Activated naive CD4-positive, alpha-beta T cell treated with anti-CD3 and anti-CD28 coated beads, Interleukin-2, amount 50 U/mL, for 24 hours (primary cell): ENCODE results near the gene PNMT.

ENCODE experiments used
- H3K27ac Mint-ChIP-seq: one replicate; pipeline ENCODE4 v1.8.0; 2021; ENCODE audit warnings: mild to moderate bottlenecking, mixed read lengths
- H3K27me3 Mint-ChIP-seq: one replicate; pipeline ENCODE4 v1.8.0; 2021; ENCODE audit warnings: mixed read lengths
- H3K36me3 Mint-ChIP-seq: one replicate; pipeline ENCODE4 v1.8.0; 2021; ENCODE audit warnings: mixed read lengths
- H3K4me1 Mint-ChIP-seq: one replicate; pipeline ENCODE4 v1.8.0; 2021; ENCODE audit warnings: mixed read lengths
- H3K4me3 Mint-ChIP-seq: one replicate; pipeline ENCODE4 v1.8.0; 2021; ENCODE audit warnings: mild to moderate bottlenecking, mixed read lengths
- H3K9me3 Mint-ChIP-seq: one replicate; pipeline ENCODE4 v1.8.0; 2021; ENCODE audit warnings: mixed read lengths

PNMT gene

DNA sequence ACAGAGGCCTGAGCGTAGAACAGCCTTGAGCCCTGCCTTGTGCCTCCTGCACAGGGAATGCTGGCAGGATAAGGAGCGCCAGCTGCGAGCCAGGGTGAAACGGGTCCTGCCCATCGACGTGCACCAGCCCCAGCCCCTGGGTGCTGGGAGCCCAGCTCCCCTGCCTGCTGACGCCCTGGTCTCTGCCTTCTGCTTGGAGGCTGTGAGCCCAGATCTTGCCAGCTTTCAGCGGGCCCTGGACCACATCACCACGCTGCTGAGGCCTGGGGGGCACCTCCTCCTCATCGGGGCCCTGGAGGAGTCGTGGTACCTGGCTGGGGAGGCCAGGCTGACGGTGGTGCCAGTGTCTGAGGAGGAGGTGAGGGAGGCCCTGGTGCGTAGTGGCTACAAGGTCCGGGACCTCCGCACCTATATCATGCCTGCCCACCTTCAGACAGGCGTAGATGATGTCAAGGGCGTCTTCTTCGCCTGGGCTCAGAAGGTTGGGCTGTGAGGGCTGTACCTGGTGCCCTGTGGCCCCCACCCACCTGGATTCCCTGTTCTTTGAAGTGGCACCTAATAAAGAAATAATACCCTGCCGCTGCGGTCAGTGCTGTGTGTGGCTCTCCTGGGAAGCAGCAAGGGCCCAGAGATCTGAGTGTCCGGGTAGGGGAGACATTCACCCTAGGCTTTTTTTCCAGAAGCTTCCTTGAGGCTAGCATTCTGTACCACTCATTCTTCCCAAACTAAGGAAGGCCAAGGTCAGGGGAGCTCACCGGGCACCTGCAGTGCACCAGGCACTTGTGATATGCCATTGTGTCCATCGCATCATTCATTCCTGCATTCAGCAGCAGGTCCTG is 1.9 kb downstream of the PNMT start:
- H3K4me1 Mint-ChIP-seq: peaks cover 14% of the 10 kb centered on the region
- no peaks in the 10 kb centered on the region for H3K9me3 Mint-ChIP-seq
- no peak overlapping the region for H3K27ac Mint-ChIP-seq
- no peaks in the 10 kb centered on the region for H3K36me3 Mint-ChIP-seq
- peaks cover 8% of the 10 kb centered on the region for H3K27me3 Mint-ChIP-seq
- no peak overlapping the region for H3K4me3 Mint-ChIP-seq

DNA sequence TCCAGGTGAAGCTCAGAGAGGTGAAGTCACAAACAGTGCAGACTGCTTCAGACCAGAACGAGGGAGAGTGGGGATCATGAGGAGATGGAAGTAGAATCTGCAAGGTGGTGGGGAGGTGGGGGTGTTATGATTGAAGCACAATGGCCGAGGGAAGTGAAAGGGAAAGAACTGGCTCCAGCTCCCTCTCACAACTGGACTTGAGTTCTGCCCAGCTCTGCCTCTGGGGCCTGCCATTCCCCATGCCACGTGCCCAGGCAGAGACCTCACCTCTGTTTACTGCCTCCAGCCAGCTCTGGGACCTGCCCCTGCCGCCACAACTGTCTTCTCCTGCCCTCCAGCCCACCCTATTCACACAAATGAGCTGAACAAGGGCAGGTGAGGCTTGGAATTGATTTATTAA is 2.5 kb downstream of the PNMT start:
- peaks cover 8% of the 10 kb centered on the region for H3K27me3 Mint-ChIP-seq
- H3K9me3 Mint-ChIP-seq: no peaks in the 10 kb centered on the region
- H3K36me3 Mint-ChIP-seq: no peaks in the 10 kb centered on the region
- H3K4me1 Mint-ChIP-seq: peaks cover 20% of the 10 kb centered on the region
- no peak overlapping the region for H3K4me3 Mint-ChIP-seq
- H3K27ac Mint-ChIP-seq: no peak overlapping the region

DNA sequence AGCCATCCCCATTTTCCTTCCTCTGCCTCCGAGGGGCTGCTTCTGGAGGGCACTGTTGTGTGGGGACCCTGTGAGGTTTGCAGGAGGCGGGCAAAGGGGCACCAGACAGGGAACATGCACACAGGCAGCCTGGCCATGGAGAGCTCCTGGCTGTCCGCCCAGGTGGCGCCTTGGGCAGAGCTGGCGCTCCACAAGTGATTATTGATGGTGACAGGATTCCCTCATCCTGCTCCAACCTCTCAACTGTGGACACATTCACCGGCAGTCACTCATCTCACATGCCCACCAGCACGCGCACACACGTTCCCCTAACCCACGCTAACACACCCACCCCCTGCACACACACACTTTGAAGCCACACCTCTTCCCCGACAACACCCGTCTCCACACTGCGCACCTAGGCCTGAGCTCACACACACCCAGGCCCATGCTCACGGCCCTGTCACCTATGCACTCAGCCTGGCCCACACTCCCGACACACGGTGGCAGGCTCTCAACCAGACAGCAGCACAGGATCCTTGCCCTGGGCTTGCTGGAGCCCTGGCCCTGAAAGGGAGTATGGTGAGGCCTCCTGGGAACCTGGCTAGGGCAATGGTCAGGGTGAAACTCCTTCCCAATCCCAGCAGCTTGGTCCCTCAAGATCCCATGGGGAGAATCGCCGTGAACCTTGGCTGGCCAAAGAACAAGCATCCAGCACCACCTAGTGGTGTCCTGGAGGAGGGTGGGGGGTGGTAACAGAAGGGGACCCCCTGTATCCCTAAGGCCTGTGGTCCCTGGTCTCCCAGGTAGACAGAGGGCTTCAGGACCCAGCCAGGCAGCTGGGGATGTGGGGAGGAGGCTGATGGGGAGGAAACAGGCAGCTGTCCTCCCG is 3.6 kb downstream of the PNMT start:
- no peaks in the 10 kb centered on the region for H3K36me3 Mint-ChIP-seq
- peaks cover 7% of the 10 kb centered on the region for H3K27me3 Mint-ChIP-seq
- H3K9me3 Mint-ChIP-seq: no peaks in the 10 kb centered on the region
- H3K27ac Mint-ChIP-seq: no peak overlapping the region
- peaks cover 31% of the 10 kb centered on the region for H3K4me1 Mint-ChIP-seq
- H3K4me3 Mint-ChIP-seq: no peak overlapping the region

DNA sequence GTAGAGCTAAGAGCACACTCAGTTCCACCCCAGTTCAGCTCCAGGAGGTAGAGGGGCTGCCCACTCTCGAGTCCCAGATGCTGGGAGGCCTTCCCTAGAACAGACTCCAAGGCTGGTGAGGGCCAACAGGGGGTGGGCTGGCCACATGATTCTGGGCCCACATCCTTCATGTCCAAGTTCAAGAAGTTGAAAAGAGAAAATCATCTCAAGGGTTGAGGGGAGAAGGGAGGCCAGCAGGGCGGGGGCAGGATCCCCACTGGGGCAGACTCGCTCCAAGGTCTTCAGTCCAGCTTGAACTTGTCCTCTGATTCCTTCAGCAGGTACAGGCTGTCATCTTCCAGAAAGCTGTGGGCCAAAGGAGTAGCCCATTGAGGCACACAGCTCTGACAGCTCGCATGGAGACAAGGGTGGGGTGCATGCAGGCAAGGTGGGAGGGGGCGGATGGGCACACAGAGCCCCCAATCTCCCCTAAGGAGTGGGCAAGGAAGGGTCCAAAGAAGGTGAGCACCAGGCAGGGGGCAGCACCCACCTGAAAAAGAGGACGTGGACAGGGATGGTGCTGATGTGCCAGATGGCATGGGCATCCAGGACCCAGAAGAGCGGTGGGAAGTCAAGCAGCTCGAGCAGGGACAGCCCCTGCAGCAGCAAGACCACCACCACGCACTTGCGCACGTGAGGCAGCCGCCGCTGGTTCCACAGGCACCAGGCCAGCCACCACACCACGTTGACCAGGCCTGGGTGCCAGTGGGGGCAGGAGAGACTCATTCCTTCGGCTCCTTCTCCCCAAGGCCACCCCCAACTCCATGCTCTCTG is 4.5 kb downstream of the PNMT start:
- Mint-ChIP-seq H3K27me3 (peaks cover 5% of the 10 kb centered on the region), H3K27ac (no peak overlapping the region), H3K36me3 (no peaks in the 10 kb centered on the region), H3K4me1 (peaks cover 39% of the 10 kb centered on the region), H3K9me3 (no peaks in the 10 kb centered on the region), H3K4me3 (no peak overlapping the region)

DNA sequence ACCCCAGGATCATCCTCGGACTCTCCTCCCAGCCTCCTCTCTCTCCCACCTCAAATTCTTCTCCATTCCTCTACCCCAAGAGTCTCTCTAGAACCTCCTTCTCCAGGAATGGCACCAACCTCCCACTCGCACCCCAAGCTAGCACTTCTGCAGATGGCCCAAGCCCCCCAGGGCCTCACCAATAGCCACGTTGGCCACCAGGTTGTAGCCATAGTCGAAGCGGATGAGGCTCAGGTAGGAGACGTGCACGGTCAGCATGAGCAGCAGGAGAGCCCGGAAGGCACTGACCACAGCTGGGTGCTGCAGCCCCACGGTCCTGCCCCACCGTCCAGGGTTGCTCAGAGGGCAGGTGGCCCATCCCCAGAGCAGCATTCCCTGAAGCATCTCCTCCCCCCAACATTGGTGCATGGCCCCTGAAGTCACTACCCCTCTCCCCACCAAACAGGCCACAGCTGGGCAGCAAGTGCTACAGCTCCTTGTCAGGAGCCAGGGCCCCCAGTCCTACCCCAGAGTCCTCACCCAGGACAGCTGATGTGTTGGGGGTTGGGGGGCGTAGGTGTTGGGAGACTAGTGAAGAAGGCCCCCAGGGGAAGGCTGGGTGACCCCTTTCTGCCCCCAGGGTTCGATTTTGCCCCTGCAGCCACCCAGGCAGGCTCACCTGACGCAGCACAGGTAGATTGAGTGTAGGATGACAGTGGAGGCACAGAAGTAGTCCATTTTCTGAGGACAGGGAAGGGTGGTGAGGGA is 5.3 kb downstream of the PNMT start:
- Mint-ChIP-seq H3K27me3 (peaks cover 4% of the 10 kb centered on the region), H3K9me3 (no peaks in the 10 kb centered on the region), H3K4me1 (peaks cover 45% of the 10 kb centered on the region), H3K36me3 (no peaks in the 10 kb centered on the region), H3K4me3 (no peak overlapping the region), H3K27ac (no peak overlapping the region)

DNA sequence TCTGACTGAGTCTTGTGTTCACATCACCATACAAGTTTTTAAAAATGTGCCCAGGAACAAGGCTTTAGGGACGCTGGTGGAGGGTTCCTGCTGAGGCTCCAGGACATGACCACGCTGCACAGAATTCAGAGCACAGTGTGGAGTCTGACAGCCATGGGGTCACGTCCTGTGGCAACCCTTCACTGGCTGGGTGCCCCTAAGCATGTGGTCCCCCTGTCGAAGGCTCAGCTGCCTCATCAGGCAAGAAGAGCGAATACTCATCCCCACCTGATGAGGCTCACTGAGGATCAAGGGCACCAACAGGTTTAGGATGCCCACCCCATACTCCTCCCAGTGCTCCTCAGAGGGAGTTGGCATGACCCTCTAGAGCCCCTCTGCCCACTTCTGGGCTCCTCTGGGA is 5.9 kb downstream of the PNMT start:
- Mint-ChIP-seq H3K36me3 (no peaks in the 10 kb centered on the region), H3K27ac (no peak overlapping the region), H3K9me3 (no peaks in the 10 kb centered on the region), H3K27me3 (peaks cover 2% of the 10 kb centered on the region), H3K4me1 (peaks cover 47% of the 10 kb centered on the region), H3K4me3 (no peak overlapping the region)

DNA sequence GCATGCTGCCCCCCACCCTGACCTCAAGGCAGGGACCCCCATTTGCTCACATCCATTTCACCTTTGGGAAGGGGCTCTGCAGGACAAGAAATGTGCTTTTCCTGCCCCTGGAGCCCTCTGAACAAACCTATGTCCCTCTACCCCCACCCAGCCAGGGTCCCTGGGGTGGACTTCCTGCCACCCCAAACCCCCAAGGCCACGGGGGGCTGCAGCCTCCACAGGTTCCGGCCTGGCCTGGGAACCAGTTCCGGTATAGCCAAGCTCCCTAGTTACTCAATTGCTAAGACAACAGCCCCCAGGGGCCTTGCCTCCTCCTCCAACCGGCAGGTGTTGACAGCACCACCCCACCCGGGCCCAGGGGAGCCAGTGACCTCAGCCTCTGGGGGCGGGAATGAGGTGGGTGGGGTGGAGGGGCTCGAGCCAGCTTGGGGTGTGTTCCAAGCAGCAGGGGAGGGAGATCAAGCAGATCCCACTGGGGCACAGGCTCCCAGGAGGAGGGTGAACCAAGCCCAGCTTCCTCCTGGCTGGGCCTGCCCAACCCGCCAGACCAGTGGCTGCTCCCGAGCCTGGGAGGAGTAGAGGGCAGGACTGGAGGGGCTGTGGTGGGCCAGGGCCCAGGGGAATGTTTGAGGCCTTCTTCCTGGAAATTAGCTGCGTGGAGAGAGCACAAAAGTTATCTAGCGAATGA is 6.6 kb downstream of the PNMT start:
- Mint-ChIP-seq H3K36me3 (no peaks in the 10 kb centered on the region), H3K4me1 (peaks cover 54% of the 10 kb centered on the region), H3K27ac (no peak overlapping the region), H3K27me3 (no peaks in the 10 kb centered on the region), H3K9me3 (no peaks in the 10 kb centered on the region), H3K4me3 (no peak overlapping the region)

DNA sequence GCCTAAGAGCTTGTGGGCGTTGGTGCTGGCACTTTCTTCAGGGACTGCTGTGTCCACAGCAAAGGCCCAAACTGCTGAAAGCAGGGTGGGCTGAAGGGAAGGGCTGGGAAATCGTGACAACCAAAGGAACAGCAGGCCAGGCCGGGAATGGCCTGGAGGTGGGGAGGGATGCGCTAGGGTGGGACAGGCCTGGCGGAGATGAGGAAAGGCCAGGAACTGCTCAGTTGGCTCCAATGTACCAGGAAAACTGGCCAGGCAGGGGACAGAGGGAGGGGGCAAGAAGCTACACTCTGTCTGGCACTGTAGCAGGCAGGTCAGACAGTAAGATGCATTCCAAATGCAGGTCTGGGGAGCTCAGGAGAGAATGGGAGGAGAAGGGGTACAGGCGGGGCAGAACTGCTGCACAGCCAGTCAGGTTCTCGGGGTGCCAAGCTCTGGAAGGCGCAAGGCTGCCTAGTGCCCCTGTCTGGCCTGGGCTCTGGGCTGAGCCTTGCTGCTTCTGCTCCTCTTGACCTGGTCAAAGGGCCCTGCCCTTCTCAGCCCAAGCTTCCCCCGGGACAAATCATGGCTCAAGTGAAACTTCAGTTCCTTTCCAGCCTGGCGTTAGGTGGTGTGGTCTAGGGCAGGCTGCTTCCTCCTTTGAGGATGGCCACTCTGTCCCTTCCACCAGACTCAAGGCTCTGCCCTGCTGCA is 7.3 kb downstream of the PNMT start:
- H3K27ac Mint-ChIP-seq: no peak overlapping the region
- peaks cover 61% of the 10 kb centered on the region for H3K4me1 Mint-ChIP-seq

DNA sequence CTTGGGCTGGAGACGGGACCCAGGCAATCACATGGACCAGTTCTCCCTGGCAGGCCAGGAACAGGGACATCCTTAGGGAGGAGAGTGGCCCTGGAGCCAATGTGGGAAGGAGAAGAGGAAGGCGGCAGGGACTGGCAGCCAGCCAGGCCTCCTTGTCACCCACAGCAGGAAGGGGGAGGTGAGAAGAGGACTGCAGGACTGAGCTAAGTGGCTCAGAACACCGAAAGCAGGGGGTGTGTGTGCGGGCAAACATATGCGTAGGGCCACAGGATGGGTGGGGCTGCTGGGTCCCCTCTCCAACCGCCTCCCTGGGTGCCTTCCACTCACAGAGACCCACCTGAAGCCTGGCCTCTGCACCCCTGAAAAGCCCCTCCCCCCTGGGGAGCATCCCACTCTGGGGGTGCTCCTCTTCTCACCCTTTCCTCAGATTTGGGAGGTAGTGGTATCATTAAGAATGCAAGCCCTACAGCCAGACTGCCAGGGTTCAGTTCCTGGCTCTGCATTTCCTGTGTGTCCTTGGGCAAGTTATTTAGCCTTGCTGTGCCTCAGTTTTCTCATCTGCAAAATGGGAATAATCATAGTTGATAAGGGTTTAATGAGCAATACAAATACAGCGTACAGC is 8.1 kb downstream of the PNMT start:
- H3K36me3 Mint-ChIP-seq: peaks cover 2% of the 10 kb centered on the region
- no peak overlapping the region for H3K4me3 Mint-ChIP-seq
- H3K4me1 Mint-ChIP-seq: peaks cover 69% of the 10 kb centered on the region
- H3K9me3 Mint-ChIP-seq: no peaks in the 10 kb centered on the region
- peak overlapping the region; percentile 79 for H3K27ac Mint-ChIP-seq
- no peaks in the 10 kb centered on the region for H3K27me3 Mint-ChIP-seq

More for the DNA sequence above, 7.3 kb downstream of the PNMT start:
- Mint-ChIP-seq H3K9me3 (no peaks in the 10 kb centered on the region), H3K27me3 (no peaks in the 10 kb centered on the region), H3K4me3 (no peak overlapping the region), H3K36me3 (peaks cover 1% of the 10 kb centered on the region)

DNA sequence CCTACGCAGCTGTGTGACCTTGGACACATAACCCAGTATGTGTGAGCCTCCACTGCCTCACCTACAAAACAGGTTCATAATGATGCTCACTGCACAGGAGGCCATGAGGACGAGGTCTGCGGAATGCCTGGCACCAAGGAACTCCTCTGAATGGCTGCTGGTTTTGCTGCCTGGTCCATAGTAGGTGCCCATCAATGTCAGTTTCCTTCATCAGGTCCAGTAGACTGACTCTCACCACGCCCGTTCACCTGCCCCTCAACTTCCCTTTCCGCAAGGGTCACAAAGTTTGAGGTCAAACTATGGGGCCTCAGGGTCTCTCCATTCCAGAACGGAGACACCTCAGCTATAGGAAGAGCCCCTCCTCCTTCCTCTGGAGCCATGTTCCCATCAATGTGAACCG is 8.8 kb downstream of the PNMT start:
- Mint-ChIP-seq H3K36me3 (peaks cover 2% of the 10 kb centered on the region), H3K27ac (no peak overlapping the region), H3K4me3 (no peak overlapping the region), H3K9me3 (no peaks in the 10 kb centered on the region), H3K4me1 (peaks cover 65% of the 10 kb centered on the region), H3K27me3 (no peaks in the 10 kb centered on the region)

DNA sequence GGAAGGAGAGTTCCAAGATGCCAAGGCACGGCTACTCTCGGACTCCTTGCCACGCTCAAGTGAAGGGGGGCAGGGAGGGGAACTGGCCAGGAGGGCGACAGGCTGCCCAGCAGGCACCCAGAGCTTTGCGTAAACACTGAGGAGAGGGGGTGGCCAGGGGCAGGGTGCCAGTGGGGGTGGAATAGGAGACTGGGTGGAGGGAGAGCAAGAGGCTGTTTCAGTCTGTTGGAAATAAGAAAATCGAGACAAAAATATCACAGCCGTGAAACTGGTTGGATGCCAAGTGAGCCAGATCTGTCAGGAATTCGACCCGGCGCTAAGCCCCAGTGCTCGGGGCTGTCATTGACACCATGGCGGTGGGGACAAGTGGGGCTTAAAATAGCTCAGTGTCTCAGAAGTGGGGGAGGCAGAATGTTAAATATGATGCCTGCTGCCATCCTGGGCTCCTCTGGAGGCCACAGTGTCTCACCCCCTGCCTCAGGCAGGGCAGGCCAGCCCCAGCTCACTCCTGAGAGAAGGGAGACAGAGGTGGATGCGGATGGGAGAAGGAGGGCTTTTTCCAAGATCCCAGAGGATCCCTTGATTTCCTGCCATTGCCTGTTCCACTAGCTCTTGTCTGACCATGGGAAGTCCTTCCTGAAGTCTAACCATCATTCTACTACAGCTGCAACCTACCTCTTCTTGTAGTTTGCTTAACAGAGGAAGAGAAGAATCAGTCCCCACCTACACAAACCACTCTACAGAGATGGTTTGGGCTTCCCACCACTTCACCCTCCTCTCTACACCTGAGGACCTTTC is 9.5 kb downstream of the PNMT start:
- Mint-ChIP-seq H3K4me3 (no peak overlapping the region), H3K36me3 (peaks cover 4% of the 10 kb centered on the region), H3K9me3 (no peaks in the 10 kb centered on the region), H3K27ac (peak overlapping the region; percentile 17), H3K4me1 (peaks cover 61% of the 10 kb centered on the region), H3K27me3 (no peaks in the 10 kb centered on the region)

DNA sequence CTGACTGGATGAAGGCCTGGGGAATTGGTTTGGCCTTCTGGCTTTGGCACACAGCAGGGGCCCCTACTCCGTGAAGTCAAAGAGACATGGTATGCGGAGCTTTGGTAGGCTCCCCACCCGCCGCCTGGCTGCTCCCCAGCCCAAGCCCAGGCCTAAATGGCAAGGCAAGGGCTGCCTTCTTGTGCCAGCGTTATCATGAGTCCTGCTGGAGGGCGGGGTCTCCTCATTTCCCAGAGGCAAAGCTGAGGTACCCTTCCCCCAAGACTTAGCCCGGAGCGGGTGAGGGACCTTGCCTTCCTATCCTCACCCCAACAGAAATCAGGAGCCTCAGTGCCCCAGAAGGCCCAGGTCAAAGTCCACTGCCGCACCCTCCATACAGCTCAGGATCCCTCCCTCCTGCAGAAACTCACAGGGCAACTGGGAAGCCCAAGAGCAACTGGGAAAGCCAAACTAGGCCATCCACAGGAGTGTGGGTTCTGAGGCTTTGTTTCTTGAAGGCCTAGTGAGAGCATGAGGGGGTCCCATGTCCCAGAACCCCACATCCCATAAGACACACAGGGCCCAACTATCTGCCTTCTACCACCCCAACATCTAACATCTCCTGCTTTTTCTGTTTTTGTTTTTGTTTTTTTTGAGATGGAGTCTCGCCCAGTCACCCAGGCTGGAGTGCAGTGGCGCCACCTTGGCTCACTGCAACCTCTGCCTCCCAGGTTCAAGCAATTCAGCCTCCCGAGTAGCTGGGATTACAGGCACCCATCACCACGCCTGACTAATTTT is 10.3 kb downstream of the PNMT start:
- H3K27me3 Mint-ChIP-seq: no peaks in the 10 kb centered on the region
- peak overlapping the region; percentile 96 for H3K27ac Mint-ChIP-seq
- H3K9me3 Mint-ChIP-seq: no peaks in the 10 kb centered on the region
- H3K36me3 Mint-ChIP-seq: peaks cover 4% of the 10 kb centered on the region
- H3K4me1 Mint-ChIP-seq: peaks cover 64% of the 10 kb centered on the region
- H3K4me3 Mint-ChIP-seq: no peak overlapping the region
